ENCODE results near the gene INTS1. TPM values are rescaled to one million over a fixed set of nuclear protein-coding genes. Genes with fewer than 3 reads are reported as not detected.
"Not testable (repeated sequence)": the region's sequence is repeated elsewhere in the genome, so short reads cannot be mapped to it uniquely, and the experiment has no call there.

INTS1 gene
- total RNA-seq, 4 donors from 2014 or later = 45.7 to 96.5 (median 75.8) TPM

DNA sequence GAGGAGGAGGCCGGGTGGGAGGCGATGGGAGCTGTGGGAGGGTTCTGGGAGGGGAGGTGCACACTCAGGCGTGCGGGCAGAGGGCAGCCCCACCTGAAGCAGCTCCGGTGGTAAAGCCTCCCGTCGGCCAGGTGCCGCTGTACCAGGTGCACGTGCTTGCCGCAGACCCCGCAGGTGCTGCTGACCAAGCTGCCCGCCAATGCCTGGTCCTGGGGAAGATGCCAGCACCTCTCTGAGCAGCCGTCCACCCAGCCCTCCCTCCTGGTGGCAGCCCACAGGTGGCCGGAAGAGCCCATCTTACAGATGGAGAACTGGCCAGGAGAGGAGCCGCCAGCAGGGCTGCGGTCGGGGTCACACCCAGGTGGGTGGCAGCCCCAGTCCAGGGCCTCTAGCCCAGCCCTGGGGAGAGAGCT, 57.6 kb downstream of the INTS1 start:
- 53% methylated on average over 14 of the region's 17 CpGs for WGBS
- no peak for DNase-seq (ENCODE audit: low spot score in 2 of 2)
- TF ChIP-seq EP300 (IDR thresholded peaks at IDR 0.05) = no peak
- no peak for TF ChIP-seq POLR2AphosphoS5 (IDR thresholded peaks at IDR 0.05)
- TF ChIP-seq, protein P1, sequence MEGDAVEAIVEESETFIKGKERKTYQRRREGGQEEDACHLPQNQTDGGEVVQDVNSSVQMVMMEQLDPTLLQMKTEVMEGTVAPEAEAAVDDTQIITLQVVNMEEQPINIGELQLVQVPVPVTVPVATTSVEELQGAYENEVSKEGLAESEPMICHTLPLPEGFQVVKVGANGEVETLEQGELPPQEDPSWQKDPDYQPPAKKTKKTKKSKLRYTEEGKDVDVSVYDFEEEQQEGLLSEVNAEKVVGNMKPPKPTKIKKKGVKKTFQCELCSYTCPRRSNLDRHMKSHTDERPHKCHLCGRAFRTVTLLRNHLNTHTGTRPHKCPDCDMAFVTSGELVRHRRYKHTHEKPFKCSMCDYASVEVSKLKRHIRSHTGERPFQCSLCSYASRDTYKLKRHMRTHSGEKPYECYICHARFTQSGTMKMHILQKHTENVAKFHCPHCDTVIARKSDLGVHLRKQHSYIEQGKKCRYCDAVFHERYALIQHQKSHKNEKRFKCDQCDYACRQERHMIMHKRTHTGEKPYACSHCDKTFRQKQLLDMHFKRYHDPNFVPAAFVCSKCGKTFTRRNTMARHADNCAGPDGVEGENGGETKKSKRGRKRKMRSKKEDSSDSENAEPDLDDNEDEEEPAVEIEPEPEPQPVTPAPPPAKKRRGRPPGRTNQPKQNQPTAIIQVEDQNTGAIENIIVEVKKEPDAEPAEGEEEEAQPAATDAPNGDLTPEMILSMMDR (IDR thresholded peaks at IDR 0.05) = no peak
- TF ChIP-seq POLR2A (IDR thresholded peaks at IDR 0.05) = no peak
- H3K4me3 ChIP-seq = no peak overlapping the region
- no peaks in the 10 kb centered on the region for H3K27me3 ChIP-seq
- H3K27ac ChIP-seq = no peak overlapping the region
- no peaks in the 10 kb centered on the region for H3K9me3 ChIP-seq
- H3K4me1 ChIP-seq = peaks cover 14% of the 10 kb centered on the region
- peaks cover 5% of the 10 kb centered on the region for H3K36me3 ChIP-seq

DNA sequence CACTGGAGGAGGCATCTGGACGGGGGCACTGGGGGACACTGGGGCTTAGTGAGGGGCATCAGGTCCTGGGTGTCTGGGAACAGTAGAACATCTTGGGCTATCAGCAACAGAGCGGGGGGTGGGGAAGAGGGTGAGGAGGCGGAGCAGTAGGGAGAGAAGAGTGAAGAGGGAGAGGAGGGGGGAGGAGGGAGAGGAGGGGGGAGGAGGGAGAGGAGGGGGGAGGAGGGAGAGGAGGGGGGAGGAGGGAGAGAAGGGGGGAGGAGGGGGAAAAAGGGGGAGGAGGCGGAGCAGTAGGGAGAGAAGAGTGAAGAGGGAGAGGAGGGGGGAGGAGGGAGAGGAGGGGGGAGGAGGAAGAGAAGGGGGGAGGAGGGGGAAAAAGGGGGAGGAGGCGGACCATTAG, 58.2 kb downstream of the INTS1 start:
- not testable (repeated sequence) for H3K4me3 ChIP-seq; H3K27ac ChIP-seq; DNase-seq (ENCODE audit: low spot score in 2 of 2); H3K27me3 ChIP-seq; H3K36me3 ChIP-seq; H3K9me3 ChIP-seq
- WGBS = 88% methylated on average over 5 of the region's 5 CpGs
- peaks cover 12% of the 10 kb centered on the region for H3K4me1 ChIP-seq

DNA sequence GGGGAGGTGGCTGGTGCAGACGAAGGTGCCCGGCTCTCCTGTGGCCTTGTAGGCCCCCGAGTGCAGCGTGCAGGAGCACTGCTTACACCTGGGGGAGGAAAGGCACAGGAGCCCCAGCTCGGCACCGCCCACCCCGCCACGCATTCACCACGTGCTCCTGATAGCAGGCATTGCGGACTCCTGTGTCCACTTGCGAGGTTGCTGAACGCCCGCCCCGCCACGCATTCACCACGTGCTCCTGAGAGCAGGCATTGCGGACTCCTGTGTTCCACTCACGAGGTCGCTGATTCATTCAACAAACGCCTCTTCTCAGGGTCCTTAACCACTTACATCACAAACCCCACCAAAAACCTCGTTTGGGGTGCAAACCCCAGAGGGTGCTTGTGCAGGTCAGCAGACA, 58.8 kb downstream of the INTS1 start:
- no peaks in the 10 kb centered on the region for H3K27me3 ChIP-seq
- no peak overlapping the region for H3K27ac ChIP-seq
- no peak overlapping the region for H3K4me3 ChIP-seq
- DNase-seq (ENCODE audit: low spot score in 2 of 2) = no peak
- H3K9me3 ChIP-seq = no peaks in the 10 kb centered on the region
- H3K4me1 ChIP-seq = peaks cover 12% of the 10 kb centered on the region
- TF ChIP-seq POLR2AphosphoS5 (IDR thresholded peaks at IDR 0.05) (no peak), EP300 (IDR thresholded peaks at IDR 0.05) (no peak), POLR2A (IDR thresholded peaks at IDR 0.05) (no peak)
- TF ChIP-seq, protein P1 (IDR thresholded peaks at IDR 0.05) = no peak
- 92% methylated on average over 17 of the region's 21 CpGs for WGBS
- peaks cover 15% of the 10 kb centered on the region for H3K36me3 ChIP-seq

DNA sequence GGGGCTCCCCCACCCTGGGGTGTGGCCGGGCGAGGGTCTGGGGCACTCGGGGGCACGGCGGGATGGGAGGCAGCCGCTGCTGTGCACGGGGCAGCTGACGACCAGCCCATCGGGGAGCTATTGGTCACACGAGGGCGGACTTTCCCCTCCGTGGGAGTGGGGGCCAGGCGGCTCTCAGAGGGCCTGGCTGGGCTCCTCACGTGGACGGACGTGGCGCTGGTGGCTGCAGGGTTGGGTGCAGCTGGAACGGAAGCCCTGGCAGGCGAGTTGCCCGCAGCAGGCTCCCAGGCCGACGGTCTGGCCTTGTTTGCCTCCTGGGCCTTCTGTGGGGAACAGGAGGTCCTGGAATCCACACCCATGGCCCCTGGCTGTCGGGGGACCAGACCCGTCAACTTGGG, 59.3 kb downstream of the INTS1 start:
- TF ChIP-seq, protein P1 (IDR thresholded peaks at IDR 0.05) = no peak
- H3K4me3 ChIP-seq = no peak overlapping the region
- no peaks in the 10 kb centered on the region for H3K9me3 ChIP-seq
- no peak for DNase-seq (ENCODE audit: low spot score in 2 of 2)
- peaks cover 12% of the 10 kb centered on the region for H3K4me1 ChIP-seq
- H3K36me3 ChIP-seq = peaks cover 19% of the 10 kb centered on the region
- no peaks in the 10 kb centered on the region for H3K27me3 ChIP-seq
- H3K27ac ChIP-seq = no peak overlapping the region
- 77% methylated on average over 17 of the region's 24 CpGs for WGBS

DNA sequence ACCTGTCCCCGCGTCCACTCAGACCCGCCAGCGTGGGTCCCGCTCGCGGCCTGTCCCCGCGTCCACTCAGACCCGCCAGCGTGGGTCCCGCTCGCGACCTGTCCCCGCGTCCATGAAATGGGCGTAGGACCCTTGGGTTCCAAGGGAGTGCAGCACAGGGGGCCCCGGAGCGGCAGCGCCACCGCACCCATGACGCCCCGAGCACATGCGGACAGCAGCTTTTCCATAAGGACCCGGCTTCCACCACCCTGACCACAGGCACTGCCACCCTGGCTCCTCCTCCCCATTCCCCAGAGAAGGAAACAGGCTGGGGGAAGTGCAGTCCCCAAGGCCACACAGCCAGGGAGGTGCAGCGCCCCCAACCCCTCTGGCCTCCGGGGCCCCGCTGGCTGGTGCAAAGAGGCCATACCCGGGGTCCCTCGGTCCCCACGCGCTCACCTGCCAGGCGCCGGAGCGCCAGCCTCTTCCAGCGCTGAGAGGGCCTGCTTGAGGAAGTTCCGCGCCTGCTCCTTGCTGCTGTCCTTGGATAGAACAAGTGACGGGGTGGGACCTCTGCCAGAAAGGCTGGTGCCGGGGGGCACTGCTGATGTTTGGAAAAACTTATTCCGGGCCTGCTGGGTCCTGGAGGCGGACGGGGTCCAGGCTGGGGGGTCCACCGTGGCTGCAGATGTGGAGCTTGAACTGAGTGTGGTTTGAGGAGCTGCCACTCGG, 59.8 kb downstream of the INTS1 start:
- Histone ChIP-seq H3K27me3 (no peaks in the 10 kb centered on the region), H3K9me3 (no peaks in the 10 kb centered on the region), H3K4me3 (no peak overlapping the region), H3K4me1 (peaks cover 12% of the 10 kb centered on the region), H3K36me3 (peaks cover 22% of the 10 kb centered on the region), H3K27ac (no peak overlapping the region)
- 95% methylated on average over 23 of the region's 45 CpGs for WGBS
- TF ChIP-seq EP300 (IDR thresholded peaks at IDR 0.05) (no peak), POLR2AphosphoS5 (IDR thresholded peaks at IDR 0.05) (no peak), POLR2A (IDR thresholded peaks at IDR 0.05) (no peak)
- TF ChIP-seq, protein P1 (IDR thresholded peaks at IDR 0.05) = no peak
- DNase-seq (ENCODE audit: low spot score in 2 of 2) = no peak

DNA sequence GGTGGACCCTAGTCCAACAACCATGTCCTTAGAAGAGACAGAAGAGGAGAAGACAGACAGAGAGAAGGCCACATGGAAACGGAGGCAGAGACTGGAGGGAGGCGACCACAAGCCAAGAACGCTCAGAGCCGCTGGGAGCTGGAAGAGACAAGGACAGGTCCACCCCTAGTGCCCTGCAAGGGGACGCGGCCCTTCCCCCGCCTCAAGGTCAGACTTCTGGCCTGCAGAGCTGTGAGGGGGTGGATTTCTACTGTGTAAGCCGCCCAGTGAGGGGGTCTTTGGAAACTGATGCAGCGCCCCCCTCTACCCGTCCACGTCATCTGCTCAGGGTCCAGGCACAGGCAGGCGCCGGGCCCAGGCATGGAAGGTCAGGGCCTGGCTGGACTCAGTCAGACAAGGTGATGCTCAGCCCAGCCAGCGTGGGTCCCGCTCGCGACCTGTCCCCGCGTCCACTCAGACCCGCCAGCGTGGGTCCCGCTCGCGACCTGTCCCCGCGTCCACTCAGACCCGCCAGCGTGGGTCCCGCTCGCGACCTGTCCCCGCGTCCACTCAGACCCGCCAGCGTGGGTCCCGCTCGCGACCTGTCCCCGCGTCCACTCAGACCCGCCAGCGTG, 60.5 kb downstream of the INTS1 start:
- H3K27ac ChIP-seq; H3K9me3 ChIP-seq; H3K4me3 ChIP-seq; DNase-seq (ENCODE audit: low spot score in 2 of 2); H3K27me3 ChIP-seq: not testable (repeated sequence)
- WGBS = 91% methylated on average over 13 of the region's 42 CpGs
- peaks cover 12% of the 10 kb centered on the region for H3K4me1 ChIP-seq
- H3K36me3 ChIP-seq = peaks cover 22% of the 10 kb centered on the region
